HCT116 (cell line): ENCODE results near the gene TENM4. TPM values are rescaled to one million over a fixed set of nuclear protein-coding genes. Genes with fewer than 3 reads are reported as not detected.

Experiments used
- ATAC-seq: fragments of 200-7000 bp; cut with Tn5 transposase; 2 replicates; pipeline ENCODE4 v1.9.1; 2020; ENCODE audit warnings: mild to moderate bottlenecking, moderate library complexity
- BruUV-seq: library from RNA; stranded (reverse); fragments of 400-500 nt; replicated peaks from 2 replicates; lab custom pipeline; 2021; lab: Mats Ljungman, UMichigan
- CTCF ChIA-PET: fragments of 300-600 bp; sonication (Branson Sonifier 250); formaldehyde crosslinking; loops from one replicate; lab custom pipeline; 2021; ENCODE audit warnings: antibody characterized with exemption; lab: Charles Lee
- POLR2A ChIA-PET: fragments of 300-600, 350-600 bp; sonication (Branson Sonifier 250); formaldehyde crosslinking; loops from one replicate; lab custom pipeline; 2021; ENCODE audit warnings: antibody characterized with exemption; lab: Charles Lee
- RAD21 ChIA-PET, 2 experiments: fragments of 300-600 bp; sonication (Branson Sonifier 250); formaldehyde crosslinking; loops; one replicate each; lab custom pipeline; 2023; ENCODE audit warnings: low total read pairs in 2 of 2; ENCODE audit not compliant: uncharacterized antibody in 2 of 2, unreplicated experiment in 2 of 2, low non-redundant PET in 1 of 2; lab: Charles Lee
- DNase-seq: peaks from one replicate; pipeline ENCODE4 v3.0.0-alpha.2; 2010; ENCODE audit warnings: low read depth, low spot score
- H2AFZ ChIP-seq: fragments of 200-600 bp; shearing (Covaris generic), sonication (generic); 2 replicates; pipeline ENCODE4 v1.6.1; 2017; ENCODE audit warnings: low read depth, mixed run types, mixed read lengths, antibody characterized with exemption, low read length; ENCODE audit not compliant: poor library complexity, severe bottlenecking
- H3K27ac ChIP-seq: 2 replicates; pipeline ENCODE4 v1.5.1; 2012; ENCODE audit warnings: low read depth, low read length
- H3K27me3 ChIP-seq: fragments of 200-600 bp; sonication (generic); 2 replicates; pipeline ENCODE4 v1.6.1; 2016; ENCODE audit warnings: mixed run types, low read length, mixed read lengths; ENCODE audit not compliant: insufficient read depth
- H3K36me3 ChIP-seq, 2 experiments: fragments of 200-500 bp in 1 of 2; fragments of 200-600 bp in 1 of 2; sonication (Bioruptor generic) in 1 of 2; sonication (generic) in 1 of 2; 2 replicates each; pipeline versions ENCODE4 v1.5.1 to v1.6.1; 2014 to 2016; ENCODE audit warnings: low read length in 2 of 2, inconsistent platforms in 1 of 2, mixed read lengths in 1 of 2, mixed run types in 1 of 2; ENCODE audit not compliant: insufficient read depth in 2 of 2, control insufficient read depth in 1 of 2
- H3K4me1 ChIP-seq, 2 experiments: fragments of 200-600 bp in 1 of 2; sonication (generic) in 1 of 2; 2 replicates each; pipeline versions ENCODE4 v1.5.1 to v1.6.1; 2012 to 2017; ENCODE audit warnings: low read length in 2 of 2, inconsistent platforms in 1 of 2, mild to moderate bottlenecking in 1 of 2, mixed read lengths in 1 of 2, mixed run types in 1 of 2, moderate library complexity in 1 of 2; ENCODE audit not compliant: insufficient read depth in 2 of 2, control insufficient read depth in 1 of 2
- H3K4me2 ChIP-seq: fragments of 200-600 bp; sonication (generic); 2 replicates; pipeline ENCODE4 v1.6.1; 2017; ENCODE audit warnings: mixed run types, low read length, mixed read lengths
- H3K4me3 ChIP-seq, 2 experiments: fragments of 200-600 bp in 1 of 2; sonication (generic) in 1 of 2; replicated peaks in 1 of 2; 2 replicates each; pipeline ENCODE4 v1.5.1; 2011 to 2016; ENCODE audit warnings: low read length in 2 of 2, control low read depth in 1 of 2, low read depth in 1 of 2, mild to moderate bottlenecking in 1 of 2, mixed read lengths in 1 of 2, mixed run types in 1 of 2
- H3K79me2 ChIP-seq: fragments of 200-600 bp; sonication (generic); 2 replicates; pipeline ENCODE4 v1.6.1; 2017; ENCODE audit warnings: mild to moderate bottlenecking, mixed run types, low read length, moderate library complexity, mixed read lengths; ENCODE audit not compliant: insufficient read depth
- H3K9ac ChIP-seq: fragments of 200-600 bp; sonication (generic); 2 replicates; pipeline ENCODE4 v1.6.1; 2016; ENCODE audit warnings: low read length, mixed read lengths
- H3K9me2 ChIP-seq: fragments of 200-600 bp; sonication (generic), shearing (Covaris generic); 2 replicates; pipeline ENCODE4 v1.6.1; 2017; ENCODE audit warnings: mixed run types, mild to moderate bottlenecking, moderate library complexity; ENCODE audit not compliant: insufficient read depth
- H3K9me3 ChIP-seq, 2 experiments: fragments of 200-500 bp in 1 of 2; fragments of 200-600 bp in 1 of 2; sonication (Bioruptor generic) in 1 of 2; sonication (generic) in 1 of 2; 2 replicates each; pipeline ENCODE4 v1.6.1; 2014 to 2017; ENCODE audit warnings: low read length in 2 of 2, mixed read lengths in 2 of 2, inconsistent platforms in 1 of 2, low read depth in 1 of 2, mild to moderate bottlenecking in 1 of 2, mixed run types in 1 of 2, moderate library complexity in 1 of 2; ENCODE audit not compliant: control insufficient read depth in 1 of 2, insufficient read depth in 1 of 2
- H4K20me1 ChIP-seq: fragments of 200-600 bp; sonication (generic), shearing (Covaris generic); 2 replicates; pipeline ENCODE4 v1.6.1; 2017; ENCODE audit warnings: mixed run types, mild to moderate bottlenecking, moderate library complexity; ENCODE audit not compliant: insufficient read depth
- CEBPB ChIP-seq: IDR thresholded peaks from 2 replicates; pipeline ENCODE4 v1.6.1; 2012; ENCODE audit warnings: low read depth
- EGR1 ChIP-seq: IDR thresholded peaks from 2 replicates; pipeline ENCODE4 v1.6.1; 2012; ENCODE audit warnings: low read depth
- ELF1 ChIP-seq: IDR thresholded peaks from 2 replicates; pipeline ENCODE4 v1.6.1; 2012; ENCODE audit warnings: low read depth, borderline replicate concordance
- EZH2 ChIP-seq: fragments of 200-600 bp; sonication (generic); IDR thresholded peaks from 2 replicates; pipeline ENCODE4 v1.6.1; 2017; ENCODE audit warnings: antibody characterized with exemption, mixed run types
- FOSL1 ChIP-seq: IDR thresholded peaks from 2 replicates; pipeline ENCODE4 v1.6.1; 2012; ENCODE audit warnings: low read depth
- JUND ChIP-seq: IDR thresholded peaks from 2 replicates; pipeline ENCODE4 v1.6.1; 2012
- SRF ChIP-seq: IDR thresholded peaks from 2 replicates; pipeline ENCODE4 v1.6.1; 2012; ENCODE audit warnings: low read depth
- TCF7L2 ChIP-seq: IDR thresholded peaks from 2 replicates; pipeline ENCODE4 v1.7.0; 2011; ENCODE audit warnings: borderline replicate concordance, inconsistent platforms; ENCODE audit not compliant: insufficient read depth, insufficient read length; ENCODE audit errors: extremely low read depth
- ZBTB33 ChIP-seq: IDR thresholded peaks from 2 replicates; pipeline ENCODE4 v1.6.1; 2011; ENCODE audit warnings: mild to moderate bottlenecking, low read length, moderate library complexity; ENCODE audit not compliant: insufficient replicate concordance; ENCODE audit errors: extremely low read depth
- ZFX ChIP-seq: fragments of 450-650 bp; IDR thresholded peaks from 2 replicates; pipeline ENCODE4 v1.6.1; 2017
- ZNF274 ChIP-seq: fragments of 200-500 bp; sonication (Bioruptor generic); IDR thresholded peaks from 2 replicates; pipeline ENCODE4 v1.6.1; 2014; ENCODE audit warnings: mild to moderate bottlenecking, low read depth, low read length, inconsistent platforms
- intact Hi-C: fragments of 100-400 bp; cut with micrococcal nuclease; formaldehyde crosslinking; loops from 2 replicates; pipeline ENCODE4 v1.10.0; 2022
- total RNA-seq: library from RNA; stranded (reverse); gene quantifications from one replicate; pipeline ENCODE4 v1.2.1, GENCODE V29; 2021; ENCODE audit not compliant: unreplicated experiment
- TF ChIP-seq, protein P1 (sequence below): IDR thresholded peaks from 2 replicates; pipeline ENCODE4 v1.6.1; 2012
- TF ChIP-seq, protein P2 (sequence below), 3 experiments: fragments of 200-600 bp in 1 of 3; sonication (generic) in 1 of 3; IDR thresholded peaks in 2 of 3; conservative IDR thresholded peaks in 1 of 3; 2 replicates each; pipeline ENCODE4 v1.5.1; 2012 to 2017; ENCODE audit warnings: low read depth in 2 of 3, low read length in 2 of 3, antibody characterized with exemption in 1 of 3, borderline replicate concordance in 1 of 3, control low read depth in 1 of 3, mild to moderate bottlenecking in 1 of 3, mixed read lengths in 1 of 3, mixed run types in 1 of 3, moderate library complexity in 1 of 3; ENCODE audit not compliant: insufficient read depth in 1 of 3
- TF ChIP-seq, protein P3 (sequence below): IDR thresholded peaks from 2 replicates; pipeline ENCODE4 v1.6.1; 2012; ENCODE audit warnings: low read depth

TENM4 gene
- total RNA-seq, 1 experiment from 2014 or later, result 0.05 TPM

DNA sequence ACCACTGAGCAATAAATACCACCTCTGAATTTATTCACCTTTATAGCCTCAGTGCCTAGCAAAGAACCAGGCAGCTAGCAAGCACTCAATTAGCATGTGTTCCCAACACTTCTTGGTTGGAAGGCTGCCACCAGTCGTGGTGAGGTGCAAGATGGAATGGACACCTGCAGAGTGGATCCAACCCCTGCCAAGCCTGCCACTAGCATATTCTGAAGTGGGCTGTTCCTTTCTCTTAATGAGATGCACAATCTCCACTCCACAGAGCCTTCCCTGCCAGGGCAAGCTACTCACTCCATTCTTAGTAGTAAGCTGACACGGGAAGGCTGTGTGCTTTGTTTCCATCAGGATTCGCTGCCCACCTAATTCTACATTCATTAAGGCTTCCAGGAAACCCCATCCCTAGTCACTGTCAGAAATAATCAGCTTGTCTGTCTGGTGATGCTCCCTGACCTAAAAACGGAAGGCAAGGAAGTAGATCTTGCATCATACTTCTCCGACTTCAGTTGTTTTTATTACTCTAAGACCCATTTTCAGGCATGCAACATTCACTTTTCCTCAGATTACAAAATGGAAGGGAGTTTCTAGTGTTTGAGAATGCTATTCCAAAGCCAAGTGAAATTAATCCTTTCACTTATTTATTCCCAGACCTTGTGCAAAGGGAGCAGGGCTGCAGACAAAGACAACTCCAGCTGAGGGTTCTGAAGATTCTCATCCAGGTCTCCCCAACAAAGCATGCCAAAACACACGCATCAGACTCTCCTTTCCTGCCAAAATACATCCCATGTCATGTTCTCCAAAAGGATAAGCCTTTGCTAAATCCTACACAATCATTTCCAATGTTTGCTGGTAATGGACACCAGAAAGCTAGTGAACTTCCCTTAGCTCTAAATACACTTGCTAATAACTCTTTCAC is 128.0 kb downstream of the TENM4 start:
- H3K9ac ChIP-seq, result no peak overlapping the region
- CTCF ChIA-PET, result no interaction called here
- TF ChIP-seq EZH2 (no peak), ZNF274 (no peak), ZBTB33 (no peak), JUND (no peak), ELF1 (no peak), SRF (no peak), ZFX (no peak), TCF7L2 (no peak), EGR1 (no peak), CEBPB (no peak), FOSL1 (no peak)
- TF ChIP-seq, protein P1, sequence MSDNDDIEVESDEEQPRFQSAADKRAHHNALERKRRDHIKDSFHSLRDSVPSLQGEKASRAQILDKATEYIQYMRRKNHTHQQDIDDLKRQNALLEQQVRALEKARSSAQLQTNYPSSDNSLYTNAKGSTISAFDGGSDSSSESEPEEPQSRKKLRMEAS, result no peak
- TF ChIP-seq, protein P2, sequence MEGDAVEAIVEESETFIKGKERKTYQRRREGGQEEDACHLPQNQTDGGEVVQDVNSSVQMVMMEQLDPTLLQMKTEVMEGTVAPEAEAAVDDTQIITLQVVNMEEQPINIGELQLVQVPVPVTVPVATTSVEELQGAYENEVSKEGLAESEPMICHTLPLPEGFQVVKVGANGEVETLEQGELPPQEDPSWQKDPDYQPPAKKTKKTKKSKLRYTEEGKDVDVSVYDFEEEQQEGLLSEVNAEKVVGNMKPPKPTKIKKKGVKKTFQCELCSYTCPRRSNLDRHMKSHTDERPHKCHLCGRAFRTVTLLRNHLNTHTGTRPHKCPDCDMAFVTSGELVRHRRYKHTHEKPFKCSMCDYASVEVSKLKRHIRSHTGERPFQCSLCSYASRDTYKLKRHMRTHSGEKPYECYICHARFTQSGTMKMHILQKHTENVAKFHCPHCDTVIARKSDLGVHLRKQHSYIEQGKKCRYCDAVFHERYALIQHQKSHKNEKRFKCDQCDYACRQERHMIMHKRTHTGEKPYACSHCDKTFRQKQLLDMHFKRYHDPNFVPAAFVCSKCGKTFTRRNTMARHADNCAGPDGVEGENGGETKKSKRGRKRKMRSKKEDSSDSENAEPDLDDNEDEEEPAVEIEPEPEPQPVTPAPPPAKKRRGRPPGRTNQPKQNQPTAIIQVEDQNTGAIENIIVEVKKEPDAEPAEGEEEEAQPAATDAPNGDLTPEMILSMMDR (IDR thresholded peaks at IDR 0.05 in 2 of 3, conservative IDR thresholded peaks at IDR 0.05 in 1 of 3; ENCODE audit: borderline replicate concordance in 1 of 3, insufficient read depth in 1 of 3, low read depth in 2 of 3, low read length in 2 of 3), result no peak
- TF ChIP-seq, protein P3, sequence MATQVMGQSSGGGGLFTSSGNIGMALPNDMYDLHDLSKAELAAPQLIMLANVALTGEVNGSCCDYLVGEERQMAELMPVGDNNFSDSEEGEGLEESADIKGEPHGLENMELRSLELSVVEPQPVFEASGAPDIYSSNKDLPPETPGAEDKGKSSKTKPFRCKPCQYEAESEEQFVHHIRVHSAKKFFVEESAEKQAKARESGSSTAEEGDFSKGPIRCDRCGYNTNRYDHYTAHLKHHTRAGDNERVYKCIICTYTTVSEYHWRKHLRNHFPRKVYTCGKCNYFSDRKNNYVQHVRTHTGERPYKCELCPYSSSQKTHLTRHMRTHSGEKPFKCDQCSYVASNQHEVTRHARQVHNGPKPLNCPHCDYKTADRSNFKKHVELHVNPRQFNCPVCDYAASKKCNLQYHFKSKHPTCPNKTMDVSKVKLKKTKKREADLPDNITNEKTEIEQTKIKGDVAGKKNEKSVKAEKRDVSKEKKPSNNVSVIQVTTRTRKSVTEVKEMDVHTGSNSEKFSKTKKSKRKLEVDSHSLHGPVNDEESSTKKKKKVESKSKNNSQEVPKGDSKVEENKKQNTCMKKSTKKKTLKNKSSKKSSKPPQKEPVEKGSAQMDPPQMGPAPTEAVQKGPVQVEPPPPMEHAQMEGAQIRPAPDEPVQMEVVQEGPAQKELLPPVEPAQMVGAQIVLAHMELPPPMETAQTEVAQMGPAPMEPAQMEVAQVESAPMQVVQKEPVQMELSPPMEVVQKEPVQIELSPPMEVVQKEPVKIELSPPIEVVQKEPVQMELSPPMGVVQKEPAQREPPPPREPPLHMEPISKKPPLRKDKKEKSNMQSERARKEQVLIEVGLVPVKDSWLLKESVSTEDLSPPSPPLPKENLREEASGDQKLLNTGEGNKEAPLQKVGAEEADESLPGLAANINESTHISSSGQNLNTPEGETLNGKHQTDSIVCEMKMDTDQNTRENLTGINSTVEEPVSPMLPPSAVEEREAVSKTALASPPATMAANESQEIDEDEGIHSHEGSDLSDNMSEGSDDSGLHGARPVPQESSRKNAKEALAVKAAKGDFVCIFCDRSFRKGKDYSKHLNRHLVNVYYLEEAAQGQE, result no peak
- TF ChIP-seq, all 23 proteins: peak for 0
- Histone ChIP-seq H3K27ac (no peak overlapping the region), H3K9me3 (no peaks in the 10 kb centered on the region), H3K27me3 (peaks cover 23% of the 10 kb centered on the region; the same call in 1 of the 2 replicates), H3K4me3 (no peak overlapping the region), H3K4me2 (no peak overlapping the region), H2AFZ (no peak overlapping the region), H3K36me3 (no peaks in the 10 kb centered on the region), H3K9me2 (no peaks in the 10 kb centered on the region), H3K79me2 (no peaks in the 10 kb centered on the region), H3K4me1 (no peaks in the 10 kb centered on the region), H4K20me1 (no peaks in the 10 kb centered on the region)
- ATAC-seq (no peak), DNase-seq (no peak)
- ChIA-PET POLR2A (no interaction called here), RAD21 (no interaction called here)
- no TSS peak for BruUV-seq
- intact Hi-C loops, result no loop called here
